Measurements from ENCODE around the gene MRGPRE. TPM values are rescaled to one million over a fixed set of nuclear protein-coding genes. Genes with fewer than 3 reads are reported as not detected.
A peak's percentile ranks its signal among the peaks of the same experiment; 100 is the strongest.

The MRGPRE gene
- polyA plus RNA-seq, 3 donors from 2014 or later: not detected

DNA sequence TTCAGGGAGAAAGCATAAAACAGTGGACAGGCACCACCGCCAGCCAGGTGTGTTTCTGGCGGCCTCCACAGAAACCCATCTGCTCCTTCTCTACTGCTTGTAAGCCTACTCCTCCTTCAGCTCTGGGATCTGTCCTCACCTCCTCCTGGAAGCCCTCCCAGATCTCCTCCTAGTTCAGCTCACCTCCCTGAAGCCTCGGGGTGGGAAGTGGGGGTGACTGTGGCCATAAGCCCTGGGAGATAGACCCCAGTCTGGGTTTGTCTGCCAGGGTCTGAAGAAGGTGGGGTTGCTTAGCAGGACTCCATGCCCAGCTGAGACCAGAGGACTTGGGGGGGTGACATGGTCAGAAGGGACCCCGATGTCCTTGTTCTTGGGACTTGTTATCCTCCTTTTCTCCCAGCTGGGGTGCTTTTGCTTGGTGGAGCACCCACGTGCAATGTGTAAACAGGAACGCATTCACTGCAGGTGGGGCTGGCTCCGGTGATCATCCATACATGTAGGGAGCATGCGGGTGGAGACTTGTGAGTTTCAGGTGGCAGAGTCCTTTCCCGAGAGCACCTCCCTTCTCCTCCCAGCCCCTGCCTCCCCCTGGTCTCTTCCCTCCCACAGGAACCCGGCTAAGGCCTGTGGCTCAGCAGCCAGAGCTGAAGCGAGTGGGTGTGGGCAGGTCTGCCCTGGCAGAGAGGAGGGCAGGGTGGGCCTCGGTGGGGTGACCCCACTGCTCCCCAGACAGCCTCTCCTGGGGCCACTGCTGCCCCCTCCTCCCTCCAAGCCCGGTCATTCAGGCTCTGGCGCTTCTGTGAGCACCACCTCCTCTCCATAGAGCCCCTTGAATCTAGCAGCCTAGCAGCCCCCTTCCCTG, 39.5 kb downstream of the MRGPRE start:
- Mint-ChIP-seq H3K9me3 (no peaks in the 10 kb centered on the region), H3K27ac (no peak overlapping the region), H3K27me3 (ENCODE audit: low read depth in 3 of 3) (peaks cover 0 to 7% (median 7%) of the 10 kb centered on the region in 3 donors), H3K36me3 (no peaks in the 10 kb centered on the region), H3K4me3 (no peak overlapping the region), H3K4me1 (no peaks in the 10 kb centered on the region)
- no peak for DNase-seq

DNA sequence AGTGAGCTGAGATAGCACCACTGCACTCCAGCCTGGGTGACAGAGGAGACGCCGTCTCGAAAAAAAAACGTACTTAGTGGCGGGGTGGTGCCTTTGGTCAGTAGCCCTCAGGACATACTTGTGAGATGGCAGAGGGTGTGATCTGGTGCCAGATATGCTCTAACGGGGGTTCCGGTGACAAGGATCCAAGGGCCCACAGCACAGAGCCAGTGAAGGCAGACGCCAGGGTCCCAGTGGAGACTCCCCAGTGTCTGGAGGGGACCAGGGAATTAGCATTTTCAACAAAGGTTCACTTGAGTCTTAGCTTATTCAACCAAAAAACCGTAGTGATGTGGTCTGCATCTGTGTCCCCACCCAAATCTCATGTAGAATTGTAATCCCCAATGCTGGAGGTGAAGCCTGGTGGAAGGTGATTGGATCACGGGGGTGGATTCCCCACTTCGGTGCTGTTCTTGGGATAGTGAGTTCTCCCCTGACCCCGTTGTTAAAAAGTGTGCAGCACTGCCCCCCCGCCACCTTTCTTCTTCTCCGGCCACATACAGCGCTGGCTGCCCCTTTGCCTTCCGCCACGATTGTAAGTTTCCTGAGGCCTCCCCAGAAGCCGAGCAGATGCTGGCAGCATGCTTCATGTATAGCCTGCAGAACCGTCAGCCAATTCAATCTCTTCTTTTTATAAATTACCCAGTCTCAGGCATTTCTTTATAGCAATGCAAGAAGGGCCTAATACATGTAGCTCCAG, 40.5 kb downstream of the MRGPRE start:
- no peak for DNase-seq
- H3K4me1 Mint-ChIP-seq: no peaks in the 10 kb centered on the region
- H3K27me3 Mint-ChIP-seq (ENCODE audit: low read depth in 3 of 3): peaks cover 2 to 7% (median 7%) of the 10 kb centered on the region in 3 donors
- H3K27ac Mint-ChIP-seq: no peak overlapping the region
- no peaks in the 10 kb centered on the region for H3K36me3 Mint-ChIP-seq
- H3K9me3 Mint-ChIP-seq: no peaks in the 10 kb centered on the region
- no peak overlapping the region for H3K4me3 Mint-ChIP-seq

GRCh38 chr11:3190600-3190999, 41.6 kb downstream of the MRGPRE start:
- no peaks in the 10 kb centered on the region for H3K36me3 Mint-ChIP-seq
- peaks cover 5 to 7% (median 7%) of the 10 kb centered on the region in 3 donors for H3K27me3 Mint-ChIP-seq (ENCODE audit: low read depth in 3 of 3)
- DNase-seq: no peak
- no peak overlapping the region for H3K4me3 Mint-ChIP-seq
- H3K27ac Mint-ChIP-seq: no peak overlapping the region
- H3K4me1 Mint-ChIP-seq: no peaks in the 10 kb centered on the region
- H3K9me3 Mint-ChIP-seq: no peaks in the 10 kb centered on the region

GRCh38 chr11:3189886-3190583, 42.2 kb downstream of the MRGPRE start:
- no peak for DNase-seq
- Mint-ChIP-seq H3K27me3 (ENCODE audit: low read depth in 3 of 3) (peaks cover 5 to 7% (median 7%) of the 10 kb centered on the region in 3 donors), H3K36me3 (no peaks in the 10 kb centered on the region), H3K4me1 (no peaks in the 10 kb centered on the region), H3K9me3 (no peaks in the 10 kb centered on the region), H3K27ac (no peak overlapping the region), H3K4me3 (no peak overlapping the region)

- H3K36me3 Mint-ChIP-seq: no peaks in the 10 kb centered on the region
- no peaks in the 10 kb centered on the region for H3K9me3 Mint-ChIP-seq
- peak overlapping the region in 1 of 6 donors; percentile 40 for H3K27ac Mint-ChIP-seq
- H3K4me3 Mint-ChIP-seq: no peak overlapping the region
- H3K4me1 Mint-ChIP-seq: no peaks in the 10 kb centered on the region
- DNase-seq: no peak
- peaks cover 5 to 8% (median 7%) of the 10 kb centered on the region in 3 donors for H3K27me3 Mint-ChIP-seq (ENCODE audit: low read depth in 3 of 3)
These were observed 42.9 kb downstream of the MRGPRE start for GRCh38 chr11:3189196-3189843.

DNA sequence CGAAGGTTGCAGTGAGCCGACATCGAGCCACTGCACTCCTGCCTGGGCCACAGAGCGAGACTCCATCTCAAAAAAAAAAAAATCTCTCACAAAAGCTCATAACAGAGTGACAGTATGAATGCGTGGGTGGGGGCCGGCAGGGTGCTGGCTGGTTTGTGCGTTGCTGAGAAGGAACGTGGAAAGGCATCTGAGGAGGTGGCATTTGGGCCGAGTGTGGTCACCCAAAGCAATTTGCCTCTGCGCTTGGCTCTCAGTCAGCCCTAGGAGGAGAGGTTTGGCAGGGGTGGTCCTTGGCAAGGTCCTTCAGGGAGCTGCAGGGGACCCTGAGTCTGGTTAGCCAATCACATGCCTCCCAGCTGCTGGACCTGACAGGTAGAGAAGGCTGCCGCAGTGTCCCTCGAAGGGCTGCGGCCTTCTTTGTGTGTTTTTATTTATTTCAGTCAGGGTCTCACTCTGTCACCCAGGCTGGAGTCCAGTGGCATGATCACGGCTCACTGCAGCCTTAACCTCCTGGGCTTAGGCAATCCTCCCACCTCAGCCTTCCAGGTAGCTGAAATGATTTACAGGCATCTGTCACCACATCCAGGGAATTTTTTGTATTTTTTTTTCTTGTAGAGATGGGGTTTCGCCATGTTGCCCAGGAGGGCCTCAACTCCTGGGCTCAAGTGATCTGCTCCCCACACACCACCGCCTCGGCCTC, 43.6 kb downstream of the MRGPRE start:
- Mint-ChIP-seq H3K27ac (no peak overlapping the region), H3K36me3 (no peaks in the 10 kb centered on the region), H3K4me3 (no peak overlapping the region), H3K27me3 (ENCODE audit: low read depth in 3 of 3) (peaks cover 5 to 8% (median 7%) of the 10 kb centered on the region in 3 donors), H3K4me1 (no peaks in the 10 kb centered on the region), H3K9me3 (no peaks in the 10 kb centered on the region)
- no peak for DNase-seq

- H3K36me3 Mint-ChIP-seq: no peaks in the 10 kb centered on the region
- H3K4me3 Mint-ChIP-seq: no peak overlapping the region
- peaks cover 4 to 9% (median 6%) of the 10 kb centered on the region in 3 donors for H3K27me3 Mint-ChIP-seq (ENCODE audit: low read depth in 3 of 3)
- no peaks in the 10 kb centered on the region for H3K4me1 Mint-ChIP-seq
- H3K27ac Mint-ChIP-seq: no peak overlapping the region
- H3K9me3 Mint-ChIP-seq: no peaks in the 10 kb centered on the region
- DNase-seq: no peak
These were observed 45.9 kb downstream of the MRGPRE start for GRCh38 chr11:3186166-3186953.

DNA sequence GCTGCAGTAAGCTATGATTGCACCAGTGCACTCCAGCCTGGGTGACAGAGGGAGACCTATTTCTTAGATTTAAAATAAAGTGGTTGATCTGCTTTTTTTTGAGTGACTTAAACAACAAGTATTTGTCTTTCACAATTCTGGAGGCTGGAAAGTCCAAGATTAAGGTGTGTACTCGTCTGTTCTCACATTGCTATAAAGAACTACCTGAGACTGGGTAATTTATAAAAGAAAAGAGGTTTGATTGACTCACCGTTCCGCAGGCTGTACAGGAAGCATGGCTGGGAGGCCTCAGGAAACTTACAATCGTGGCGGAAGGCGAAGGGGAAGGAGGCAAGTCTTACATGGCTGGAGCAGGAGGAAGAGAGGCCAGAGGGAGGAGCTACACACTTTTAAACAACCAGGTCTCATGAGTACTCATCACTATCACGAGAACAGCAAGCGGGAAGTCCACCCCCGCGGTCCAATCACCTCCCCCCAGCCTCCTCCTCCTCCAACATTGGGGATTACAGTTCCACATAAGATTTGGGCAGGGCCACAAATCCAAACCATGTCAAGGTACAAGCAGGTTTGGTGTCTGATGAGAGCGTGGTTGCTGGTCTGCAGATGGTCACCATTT, 47.4 kb downstream of the MRGPRE start:
- no peak overlapping the region for H3K4me3 Mint-ChIP-seq
- H3K4me1 Mint-ChIP-seq: no peaks in the 10 kb centered on the region
- no peak for DNase-seq
- H3K27ac Mint-ChIP-seq: no peak overlapping the region
- H3K36me3 Mint-ChIP-seq: no peaks in the 10 kb centered on the region
- H3K9me3 Mint-ChIP-seq: no peaks in the 10 kb centered on the region
- H3K27me3 Mint-ChIP-seq (ENCODE audit: low read depth in 3 of 3): peaks cover 3 to 9% (median 5%) of the 10 kb centered on the region in 3 donors

DNA sequence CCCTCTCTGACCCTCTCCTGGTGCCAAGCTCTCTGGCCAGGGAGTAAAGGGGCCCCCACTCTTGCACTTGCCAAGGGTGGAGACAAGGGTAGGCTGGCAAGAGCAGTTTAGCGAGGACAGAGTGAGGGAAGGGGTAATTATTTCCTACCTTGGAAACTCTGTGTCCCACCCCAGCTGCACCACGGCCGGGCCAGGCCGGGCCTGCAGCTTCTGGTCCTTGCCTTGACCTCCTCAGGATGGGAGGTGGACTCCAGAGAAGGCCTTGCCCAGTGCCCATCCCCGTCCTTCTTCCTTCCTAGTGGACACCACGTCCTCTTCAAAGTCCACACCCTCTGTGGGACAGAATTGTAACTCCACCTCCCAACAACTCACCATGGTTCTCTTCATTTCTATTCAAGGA, 48.7 kb downstream of the MRGPRE start:
- no peaks in the 10 kb centered on the region for H3K4me1 Mint-ChIP-seq
- H3K27ac Mint-ChIP-seq: peak overlapping the region in 1 of 6 donors; percentile 70
- no peaks in the 10 kb centered on the region for H3K9me3 Mint-ChIP-seq
- no peaks in the 10 kb centered on the region for H3K36me3 Mint-ChIP-seq
- no peak overlapping the region for H3K4me3 Mint-ChIP-seq
- peaks cover 2 to 9% (median 5%) of the 10 kb centered on the region in 3 donors for H3K27me3 Mint-ChIP-seq (ENCODE audit: low read depth in 3 of 3)
- DNase-seq: no peak

DNA sequence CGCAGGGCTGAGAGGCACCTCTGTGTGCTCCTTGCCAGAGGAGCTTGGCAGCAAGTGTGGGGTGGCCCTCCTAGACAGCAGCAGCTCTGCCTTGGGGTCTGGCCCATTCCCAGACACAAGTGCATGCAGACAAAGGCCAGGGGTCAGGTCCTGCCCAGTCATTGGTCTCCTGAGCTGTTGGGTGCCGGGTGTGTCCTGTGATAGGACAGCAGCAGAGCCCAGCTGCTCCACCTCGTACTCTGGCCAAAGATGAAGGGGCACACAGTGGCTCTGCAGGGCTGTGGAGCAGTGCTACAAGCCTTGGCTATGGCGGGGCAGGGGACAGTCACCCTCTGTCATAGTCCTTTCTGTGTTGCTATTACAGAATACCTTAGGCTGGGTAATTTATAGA, 49.8 kb downstream of the MRGPRE start:
- Mint-ChIP-seq H3K36me3 (no peaks in the 10 kb centered on the region), H3K4me1 (no peaks in the 10 kb centered on the region), H3K4me3 (no peak overlapping the region), H3K27me3 (ENCODE audit: low read depth in 3 of 3) (peaks cover 0 to 9% (median 5%) of the 10 kb centered on the region in 3 donors), H3K27ac (no peak overlapping the region), H3K9me3 (no peaks in the 10 kb centered on the region)
- DNase-seq: no peak

DNA sequence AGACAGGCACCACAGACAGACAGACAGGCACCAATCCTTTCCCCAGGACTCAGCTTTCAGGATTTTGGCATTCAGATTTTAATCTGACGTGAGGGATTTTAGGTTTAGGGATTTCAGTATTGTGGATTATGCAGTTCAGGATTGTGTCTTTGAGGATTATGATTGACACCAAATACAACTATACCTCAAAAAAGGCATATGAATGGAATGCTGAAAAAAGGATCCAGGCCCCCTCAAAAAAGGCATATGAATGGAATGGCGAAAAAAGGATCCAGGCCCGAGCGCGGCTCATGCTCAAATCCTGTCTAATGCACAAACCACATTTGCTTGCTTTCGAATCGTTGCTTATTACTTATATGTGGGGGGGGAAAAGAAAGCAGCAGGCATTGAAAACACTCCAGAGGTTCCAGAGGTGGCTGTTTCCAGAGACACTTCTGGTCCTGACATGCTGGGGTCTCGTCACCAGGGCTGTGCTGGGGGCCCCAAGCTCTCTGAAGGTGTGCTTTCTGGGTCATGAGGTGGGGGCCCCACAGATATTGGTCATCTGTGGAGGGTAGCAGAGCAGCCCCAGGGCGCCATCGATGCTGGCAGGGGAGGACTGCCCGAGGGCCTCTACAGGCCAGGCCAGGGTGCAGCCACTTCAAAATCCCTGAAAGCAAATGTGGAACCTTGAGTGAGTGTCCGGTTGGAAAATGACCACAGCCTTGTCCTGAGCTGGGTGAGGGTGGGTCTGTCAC, 50.3 kb downstream of the MRGPRE start:
- Mint-ChIP-seq H3K4me3 (no peak overlapping the region), H3K27ac (no peak overlapping the region), H3K4me1 (no peaks in the 10 kb centered on the region), H3K9me3 (peaks cover 0 to 5% (median under 1%) of the 10 kb centered on the region in 6 donors), H3K27me3 (ENCODE audit: low read depth in 3 of 3) (peaks cover 0 to 9% (median 5%) of the 10 kb centered on the region in 3 donors), H3K36me3 (peaks cover 0 to under 1% (median 0%) of the 10 kb centered on the region in 3 donors)
- DNase-seq: no peak
